Endothelial cell (in vitro differentiated cells): Measurements from ENCODE around the gene RIMS4. TPM values are rescaled to one million over a fixed set of nuclear protein-coding genes. Genes with fewer than 3 reads are reported as not detected.

Experiments used
- DNase-seq: peaks from one replicate; pipeline ENCODE4 v3.0.0; 2021; ENCODE audit warnings: low spot score
- H3K27ac Mint-ChIP-seq: one replicate; pipeline ENCODE4 v1.8.0; 2021; ENCODE audit warnings: mixed read lengths, inconsistent platforms; ENCODE audit not compliant: unreplicated experiment
- H3K27me3 Mint-ChIP-seq: one replicate; pipeline ENCODE4 v1.8.0; 2021; ENCODE audit warnings: mild to moderate bottlenecking, moderate library complexity, mixed read lengths, inconsistent platforms; ENCODE audit not compliant: unreplicated experiment
- H3K36me3 Mint-ChIP-seq: one replicate; pipeline ENCODE4 v1.8.0; 2021; ENCODE audit warnings: mild to moderate bottlenecking, low read depth, mixed read lengths, inconsistent platforms; ENCODE audit not compliant: unreplicated experiment
- H3K4me1 Mint-ChIP-seq: one replicate; pipeline ENCODE4 v1.8.0; 2021; ENCODE audit warnings: mild to moderate bottlenecking, mixed read lengths, inconsistent platforms; ENCODE audit not compliant: unreplicated experiment
- H3K4me3 Mint-ChIP-seq: one replicate; pipeline ENCODE4 v1.8.0; 2021; ENCODE audit warnings: mild to moderate bottlenecking, mixed read lengths, inconsistent platforms; ENCODE audit not compliant: unreplicated experiment
- H3K9me3 Mint-ChIP-seq: one replicate; pipeline ENCODE4 v1.8.0; 2021; ENCODE audit warnings: mixed read lengths, inconsistent platforms; ENCODE audit not compliant: unreplicated experiment
- CTCF ChIP-seq: fragments of 200-600 bp; sonication (generic); IDR thresholded peaks from one replicate; pipeline ENCODE4 v1.5.0; 2021; ENCODE audit warnings: antibody characterized with exemption; ENCODE audit not compliant: unreplicated experiment
- total RNA-seq: library from RNA; stranded (reverse); fragmentation: NEBNext Ultra II Directional; extraction: Animal tissue kit (Norgen Biotek cat#: 25700); gene quantifications from one replicate; pipeline ENCODE4 v1.2.1, GENCODE V29; 2021; ENCODE audit not compliant: unreplicated experiment

The RIMS4 gene
- total RNA-seq, 1 donor from 2014 or later = 0.10 TPM

- Mint-ChIP-seq H3K4me1 (no peaks in the 10 kb centered on the region), H3K9me3 (no peaks in the 10 kb centered on the region), H3K27ac (no peak within 1 kb of the TSS), H3K4me3 (no peak within 1 kb of the TSS), H3K27me3 (peaks cover 2% of the 10 kb centered on the region), H3K36me3 (no peaks in the 10 kb centered on the region)
- no peak for TF ChIP-seq CTCF
- no peak for DNase-seq
Observed at GRCh38 chr20:44714701-44715498, 95.4 kb downstream of the RIMS4 start, which contains the start of gene CCN5. CCN5 (plus strand) TSS chr20:44715369; CDS start chr20:44715391, 22 bp downstream.

GRCh38 chr20:44714102-44714700 is 96.1 kb downstream of the RIMS4 start:
- H3K9me3 Mint-ChIP-seq = no peaks in the 10 kb centered on the region
- no peaks in the 10 kb centered on the region for H3K36me3 Mint-ChIP-seq
- no peak for DNase-seq
- peaks cover 2% of the 10 kb centered on the region for H3K27me3 Mint-ChIP-seq
- no peaks in the 10 kb centered on the region for H3K4me1 Mint-ChIP-seq
- TF ChIP-seq CTCF = no peak
- no peak overlapping the region for H3K27ac Mint-ChIP-seq
- no peak overlapping the region for H3K4me3 Mint-ChIP-seq

GRCh38 chr20:44711237-44711636 is 99.1 kb downstream of the RIMS4 start:
- no peak for DNase-seq
- Mint-ChIP-seq H3K4me1 (no peaks in the 10 kb centered on the region), H3K27me3 (peaks cover 2% of the 10 kb centered on the region), H3K36me3 (no peaks in the 10 kb centered on the region), H3K9me3 (no peaks in the 10 kb centered on the region), H3K27ac (no peak overlapping the region), H3K4me3 (no peak overlapping the region)
- no peak for TF ChIP-seq CTCF

GRCh38 chr20:44709797-44710196 is 100.5 kb downstream of the RIMS4 start:
- no peak for DNase-seq
- H3K4me1 Mint-ChIP-seq = no peaks in the 10 kb centered on the region
- no peak for TF ChIP-seq CTCF
- H3K27me3 Mint-ChIP-seq = peaks cover 2% of the 10 kb centered on the region
- peaks cover 6% of the 10 kb centered on the region for H3K36me3 Mint-ChIP-seq
- H3K27ac Mint-ChIP-seq = no peak overlapping the region
- H3K4me3 Mint-ChIP-seq = no peak overlapping the region
- no peaks in the 10 kb centered on the region for H3K9me3 Mint-ChIP-seq

- H3K36me3 Mint-ChIP-seq = peaks cover 6% of the 10 kb centered on the region
- H3K27me3 Mint-ChIP-seq = peaks cover 2% of the 10 kb centered on the region
- no peaks in the 10 kb centered on the region for H3K4me1 Mint-ChIP-seq
- H3K27ac Mint-ChIP-seq = no peak overlapping the region
- no peak for TF ChIP-seq CTCF
- H3K4me3 Mint-ChIP-seq = no peak overlapping the region
- DNase-seq = no peak
- no peaks in the 10 kb centered on the region for H3K9me3 Mint-ChIP-seq
Observed at GRCh38 chr20:44709380-44709779, 101.0 kb downstream of the RIMS4 start.
